Fibroblast of lung (primary cell): ENCODE measurements around the gene SNX18. TPM values are rescaled to one million over a fixed set of nuclear protein-coding genes. Genes with fewer than 3 reads are reported as not detected.

Experiments
- DNase-seq, 2 donors: peaks; one replicate each; pipeline versions ENCODE4 v3.0.0 to v3.0.0-alpha.2; 2010; ENCODE audit warnings: low read depth in 2 of 2
- H2AFZ ChIP-seq: 2 replicates; pipeline ENCODE4 v1.5.1; 2012; ENCODE audit warnings: low read length, control low read depth, inconsistent platforms
- H3K27ac ChIP-seq: 2 replicates; pipeline ENCODE4 v1.5.1; 2011; ENCODE audit warnings: low read length, control low read depth; ENCODE audit not compliant: insufficient read depth
- H3K27me3 ChIP-seq: 2 replicates; pipeline ENCODE4 v1.5.1; 2011; ENCODE audit warnings: mild to moderate bottlenecking, low read length; ENCODE audit not compliant: control insufficient read depth, insufficient read depth
- H3K36me3 ChIP-seq: 2 replicates; pipeline ENCODE4 v1.5.1; 2011; ENCODE audit warnings: low read length; ENCODE audit not compliant: control insufficient read depth, insufficient read depth
- H3K4me1 ChIP-seq: 2 replicates; pipeline ENCODE4 v1.5.1; 2011; ENCODE audit warnings: low read length; ENCODE audit not compliant: control insufficient read depth, insufficient read depth; ENCODE audit errors: extremely low read depth
- H3K4me2 ChIP-seq: 2 replicates; pipeline ENCODE4 v1.5.1; 2011; ENCODE audit warnings: low read length, control low read depth; ENCODE audit not compliant: insufficient read depth; ENCODE audit errors: extremely low read depth
- H3K4me3 ChIP-seq, 4 experiments: fragments of 200-600 bp in 1 of 4; sonication (generic) in 1 of 4; replicated peaks in 1 of 4; 2 replicates each; pipeline ENCODE4 v1.5.1; 2011 to 2016; ENCODE audit warnings: low read length in 4 of 4, low read depth in 3 of 4, mild to moderate bottlenecking in 3 of 4, control low read depth in 2 of 4, inconsistent platforms in 1 of 4, mixed read lengths in 1 of 4; ENCODE audit not compliant: insufficient read depth in 1 of 4; ENCODE audit errors: control extremely low read depth in 1 of 4
- H3K79me2 ChIP-seq: 2 replicates; pipeline ENCODE4 v1.5.1; 2012; ENCODE audit warnings: mild to moderate bottlenecking, low read length, inconsistent platforms; ENCODE audit not compliant: control insufficient read depth, insufficient read depth
- H3K9ac ChIP-seq: 2 replicates; pipeline ENCODE4 v1.5.1; 2011; ENCODE audit warnings: mild to moderate bottlenecking, low read length, control low read depth; ENCODE audit not compliant: insufficient read depth
- H3K9me3 ChIP-seq: 2 replicates; pipeline ENCODE4 v1.5.1; 2012; ENCODE audit warnings: low read depth, low read length; ENCODE audit not compliant: control insufficient read depth, insufficient read depth
- H4K20me1 ChIP-seq: 2 replicates; pipeline ENCODE4 v1.5.1; 2011; ENCODE audit warnings: low read length; ENCODE audit not compliant: control insufficient read depth, insufficient read depth; ENCODE audit errors: extremely low read depth
- EZH2 ChIP-seq: IDR thresholded peaks from 2 replicates; pipeline ENCODE4 v1.5.1; 2012; ENCODE audit warnings: low read length, control low read depth, mild to moderate bottlenecking; ENCODE audit errors: missing control alignments
- polyA plus RNA-seq, 2 donors: library from polyadenylated mRNA; depleted of rRNA in 1 of 2; stranded (reverse) in 1 of 2; unstranded in 1 of 2; fragments of >200 nt; gene quantifications; 2 replicates each; pipeline ENCODE4 v1.2.1, GENCODE V29; 2011 to 2012; ENCODE audit warnings: missing spikeins in 1 of 2
- total RNA-seq: library from RNA; depleted of rRNA; stranded (reverse); fragments of >200 nt; gene quantifications from 2 replicates; pipeline ENCODE4 v1.2.1, GENCODE V29; 2014
- TF ChIP-seq, protein P1 (sequence below), 2 donors: IDR thresholded peaks in 1 of 2; conservative IDR thresholded peaks in 1 of 2; 1 replicate in 1 of 2; 2 replicates in 1 of 2; pipeline ENCODE4 v1.5.1; 2011 to 2012; ENCODE audit warnings: low read length in 2 of 2, control low read depth in 1 of 2, inconsistent platforms in 1 of 2, low read depth in 1 of 2, mild to moderate bottlenecking in 1 of 2

SNX18 gene
- total and polyA plus RNA-seq, 2 donors (not counting 1 experiment from before 2014, with no cell fraction given): 80.1 to 109 TPM

DNA sequence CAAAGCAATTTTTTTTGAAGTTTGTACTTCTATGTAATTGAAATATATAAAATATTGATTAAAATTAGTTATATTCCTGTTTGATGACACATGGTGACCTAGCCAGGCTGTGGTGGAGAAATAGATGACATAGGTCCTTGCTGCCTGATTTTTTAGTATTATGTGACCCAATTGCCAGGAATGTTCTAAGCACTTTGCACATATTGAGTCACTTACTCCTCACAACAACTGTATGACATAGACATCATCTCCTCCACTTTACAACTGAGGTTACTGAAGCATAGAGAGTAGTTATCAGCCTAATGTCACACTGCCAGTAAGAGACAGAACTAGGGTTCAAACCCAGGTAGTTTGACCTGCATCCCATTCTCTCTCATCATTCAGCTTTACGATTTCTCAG, 26.2 kb upstream of the SNX18 start:
- Histone ChIP-seq H3K4me3 (no peak overlapping the region), H3K79me2 (no peaks in the 10 kb centered on the region), H2AFZ (no peak overlapping the region), H3K4me2 (no peak overlapping the region), H3K9ac (no peak overlapping the region), H4K20me1 (no peaks in the 10 kb centered on the region), H3K9me3 (no peaks in the 10 kb centered on the region), H3K36me3 (no peaks in the 10 kb centered on the region), H3K4me1 (no peaks in the 10 kb centered on the region), H3K27me3 (no peaks in the 10 kb centered on the region), H3K27ac (no peak overlapping the region)
- no peak for DNase-seq
- TF ChIP-seq EZH2: no peak
- TF ChIP-seq, protein P1, sequence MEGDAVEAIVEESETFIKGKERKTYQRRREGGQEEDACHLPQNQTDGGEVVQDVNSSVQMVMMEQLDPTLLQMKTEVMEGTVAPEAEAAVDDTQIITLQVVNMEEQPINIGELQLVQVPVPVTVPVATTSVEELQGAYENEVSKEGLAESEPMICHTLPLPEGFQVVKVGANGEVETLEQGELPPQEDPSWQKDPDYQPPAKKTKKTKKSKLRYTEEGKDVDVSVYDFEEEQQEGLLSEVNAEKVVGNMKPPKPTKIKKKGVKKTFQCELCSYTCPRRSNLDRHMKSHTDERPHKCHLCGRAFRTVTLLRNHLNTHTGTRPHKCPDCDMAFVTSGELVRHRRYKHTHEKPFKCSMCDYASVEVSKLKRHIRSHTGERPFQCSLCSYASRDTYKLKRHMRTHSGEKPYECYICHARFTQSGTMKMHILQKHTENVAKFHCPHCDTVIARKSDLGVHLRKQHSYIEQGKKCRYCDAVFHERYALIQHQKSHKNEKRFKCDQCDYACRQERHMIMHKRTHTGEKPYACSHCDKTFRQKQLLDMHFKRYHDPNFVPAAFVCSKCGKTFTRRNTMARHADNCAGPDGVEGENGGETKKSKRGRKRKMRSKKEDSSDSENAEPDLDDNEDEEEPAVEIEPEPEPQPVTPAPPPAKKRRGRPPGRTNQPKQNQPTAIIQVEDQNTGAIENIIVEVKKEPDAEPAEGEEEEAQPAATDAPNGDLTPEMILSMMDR (conservative IDR thresholded peaks at IDR 0.05 in 1 of 2, IDR thresholded peaks at IDR 0.05 in 1 of 2; ENCODE audit: low read depth in 1 of 2, low read length in 2 of 2): no peak

DNA sequence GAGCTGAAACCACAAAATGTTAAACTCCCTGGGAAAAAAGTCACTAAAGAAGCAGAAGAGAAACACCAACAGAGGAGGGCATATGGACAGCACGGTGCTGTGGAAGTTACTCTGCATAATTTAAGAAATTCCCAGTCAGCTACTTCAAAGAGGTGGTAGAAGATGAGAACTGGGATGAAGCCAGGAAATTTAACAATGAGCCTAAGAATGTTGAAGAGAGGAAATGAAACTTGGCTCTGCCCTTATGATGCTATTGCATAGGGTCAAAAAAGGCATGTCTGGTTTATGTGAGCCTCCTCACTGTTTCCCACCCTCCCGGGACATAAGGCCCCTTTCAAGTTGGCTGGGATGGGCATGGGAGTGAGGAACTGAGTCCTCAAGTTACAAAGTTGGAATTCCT, 25.4 kb upstream of the SNX18 start:
- Histone ChIP-seq H3K27me3 (no peaks in the 10 kb centered on the region), H3K9me3 (no peaks in the 10 kb centered on the region), H3K9ac (no peak overlapping the region), H4K20me1 (no peaks in the 10 kb centered on the region), H3K4me1 (no peaks in the 10 kb centered on the region), H3K27ac (no peak overlapping the region), H2AFZ (no peak overlapping the region), H3K79me2 (no peaks in the 10 kb centered on the region), H3K4me3 (no peak overlapping the region), H3K4me2 (no peak overlapping the region), H3K36me3 (no peaks in the 10 kb centered on the region)
- TF ChIP-seq, protein P1 (conservative IDR thresholded peaks at IDR 0.05 in 1 of 2, IDR thresholded peaks at IDR 0.05 in 1 of 2; ENCODE audit: low read depth in 1 of 2, low read length in 2 of 2): no peak
- TF ChIP-seq EZH2: no peak
- no peak for DNase-seq

DNA sequence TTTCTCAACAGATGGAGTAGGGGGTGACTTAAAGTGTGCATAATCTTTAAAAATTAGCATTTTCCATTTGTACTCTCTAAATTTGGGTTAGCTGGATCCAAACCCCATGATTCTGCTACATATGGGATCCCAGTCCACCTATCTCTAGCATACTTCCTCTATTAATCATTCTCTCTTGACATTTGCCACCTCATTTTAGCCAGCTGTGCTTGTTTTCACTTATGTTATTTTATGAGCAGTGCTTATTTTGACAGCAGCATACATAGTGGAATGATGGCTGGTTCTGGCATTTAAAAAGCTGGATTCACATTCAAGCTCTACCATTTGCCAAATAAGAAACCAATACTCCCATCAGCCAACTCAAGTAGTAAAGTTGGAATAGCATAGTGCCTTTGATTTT, 22.5 kb upstream of the SNX18 start:
- no peak overlapping the region for H3K4me3 ChIP-seq
- H3K27me3 ChIP-seq: no peaks in the 10 kb centered on the region
- no peaks in the 10 kb centered on the region for H3K9me3 ChIP-seq
- no peak for DNase-seq
- TF ChIP-seq, protein P1 (conservative IDR thresholded peaks at IDR 0.05 in 1 of 2, IDR thresholded peaks at IDR 0.05 in 1 of 2; ENCODE audit: low read depth in 1 of 2, low read length in 2 of 2): no peak
- no peak for TF ChIP-seq EZH2
- H3K79me2 ChIP-seq: no peaks in the 10 kb centered on the region
- H2AFZ ChIP-seq: no peak overlapping the region
- H3K36me3 ChIP-seq: no peaks in the 10 kb centered on the region
- H4K20me1 ChIP-seq: no peaks in the 10 kb centered on the region
- no peaks in the 10 kb centered on the region for H3K4me1 ChIP-seq
- no peak overlapping the region for H3K27ac ChIP-seq
- H3K4me2 ChIP-seq: no peak overlapping the region
- H3K9ac ChIP-seq: no peak overlapping the region
